GM23338 (cell line): ENCODE results near the gene MEGF11. TPM values are rescaled to one million over a fixed set of nuclear protein-coding genes. Genes with fewer than 3 reads are reported as not detected.

Source experiments
- ATAC-seq: fragments of 200-7000 bp; cut with Tn5 transposase; 3 replicates; pipeline ENCODE4 v1.9.1; 2020
- DNase-seq: peaks from one replicate; pipeline ENCODE4 v3.0.0-alpha.2; 2015; ENCODE audit warnings: low spot score
- H2AFZ ChIP-seq: fragments of 200-600 bp; sonication (generic); 2 replicates; pipeline ENCODE4 v1.8.0; 2016; ENCODE audit warnings: antibody characterized with exemption, mild to moderate bottlenecking, moderate library complexity
- H3F3A ChIP-seq: fragments of 200-600 bp; sonication (generic); replicated peaks from 2 replicates; pipeline ENCODE4 v1.8.0; 2017; ENCODE audit warnings: antibody characterized with exemption, mixed run types, low read depth
- H3K27ac ChIP-seq: fragments of 200-600 bp; sonication (generic); 2 replicates; pipeline ENCODE4 v1.6.1; 2016; ENCODE audit warnings: low read depth
- H3K27me3 ChIP-seq: fragments of 200-600 bp; sonication (generic); 2 replicates; pipeline ENCODE4 v1.8.0; 2016; ENCODE audit warnings: mild to moderate bottlenecking, mixed run types, moderate library complexity; ENCODE audit not compliant: insufficient read depth
- H3K36me3 ChIP-seq: fragments of 200-600 bp; sonication (generic); 2 replicates; pipeline ENCODE4 v1.8.0; 2016; ENCODE audit warnings: mild to moderate bottlenecking; ENCODE audit not compliant: insufficient read depth
- H3K4me1 ChIP-seq: fragments of 200-600 bp; sonication (generic); 2 replicates; pipeline ENCODE4 v1.8.0; 2016; ENCODE audit warnings: mild to moderate bottlenecking, moderate library complexity; ENCODE audit not compliant: insufficient read depth
- H3K4me2 ChIP-seq: fragments of 200-600 bp; sonication (generic); 2 replicates; pipeline ENCODE4 v1.7.1; 2017; ENCODE audit warnings: mixed run types
- H3K4me3 ChIP-seq: fragments of 200-600 bp; sonication (generic); 2 replicates; pipeline ENCODE4 v1.6.1; 2016; ENCODE audit warnings: mixed run types
- H3K79me2 ChIP-seq: fragments of 200-600 bp; sonication (generic); replicated peaks from 2 replicates; pipeline ENCODE4 v1.8.0; 2017; ENCODE audit warnings: mild to moderate bottlenecking; ENCODE audit not compliant: insufficient read depth
- H3K9me2 ChIP-seq: fragments of 200-600 bp; sonication (generic); 2 replicates; pipeline ENCODE4 v1.8.0; 2017; ENCODE audit not compliant: insufficient read depth
- H4K20me1 ChIP-seq: fragments of 200-600 bp; sonication (generic); replicated peaks from 2 replicates; pipeline ENCODE4 v1.8.0; 2017; ENCODE audit warnings: mild to moderate bottlenecking; ENCODE audit not compliant: insufficient read depth
- H3K27ac Mint-ChIP-seq: 2 replicates; pipeline ENCODE4 v1.8.0; 2020; ENCODE audit warnings: inconsistent platforms, mild to moderate bottlenecking, moderate library complexity, mixed read lengths
- H3K27me3 Mint-ChIP-seq: 3 replicates; pipeline ENCODE4 v1.8.0; 2022; ENCODE audit warnings: low read depth, mild to moderate bottlenecking, moderate library complexity, mixed read lengths, inconsistent platforms; ENCODE audit not compliant: insufficient read depth, poor library complexity
- H3K36me3 Mint-ChIP-seq: 3 replicates; pipeline ENCODE4 v1.8.0; 2021; ENCODE audit warnings: low read depth, mild to moderate bottlenecking, inconsistent platforms, moderate library complexity, mixed read lengths
- H3K4me1 Mint-ChIP-seq: 3 replicates; pipeline ENCODE4 v1.8.0; 2020; ENCODE audit warnings: mild to moderate bottlenecking, inconsistent platforms, mixed read lengths
- H3K4me3 Mint-ChIP-seq: 3 replicates; pipeline ENCODE4 v1.8.0; 2021; ENCODE audit warnings: moderate library complexity, mild to moderate bottlenecking, inconsistent platforms, mixed read lengths
- H3K9me3 Mint-ChIP-seq: 3 replicates; pipeline ENCODE4 v1.8.0; 2020; ENCODE audit warnings: moderate library complexity, mild to moderate bottlenecking, inconsistent platforms, mixed read lengths
- CREB1 ChIP-seq: fragments of 250-450 bp; sonication (Bioruptor Pico); IDR thresholded peaks from 2 replicates; pipeline ENCODE4 v1.5.0; 2020; ENCODE audit warnings: low read depth, mild to moderate bottlenecking, moderate library complexity
- ETS1 ChIP-seq: IDR thresholded peaks from 2 replicates; pipeline ENCODE4 v1.6.1; 2016; ENCODE audit warnings: antibody characterized with exemption
- EZH2 ChIP-seq: fragments of 200-600 bp; sonication (generic); IDR thresholded peaks from one replicate; pipeline ENCODE4 v1.8.0; 2017; ENCODE audit warnings: antibody characterized with exemption, mild to moderate bottlenecking, low read depth; ENCODE audit not compliant: unreplicated experiment
- EZH2phosphoT487 ChIP-seq: fragments of 200-600 bp; sonication (generic); IDR thresholded peaks from one replicate; pipeline ENCODE4 v1.8.1; 2018; ENCODE audit warnings: antibody characterized with exemption; ENCODE audit not compliant: unreplicated experiment
- JUNB ChIP-seq: IDR thresholded peaks from one replicate; pipeline ENCODE4 v1.6.1; 2016; ENCODE audit warnings: antibody characterized with exemption; ENCODE audit not compliant: unreplicated experiment
- NANOG ChIP-seq: IDR thresholded peaks from 2 replicates; pipeline ENCODE4 v1.6.1; 2016; ENCODE audit warnings: antibody characterized with exemption, borderline replicate concordance
- POLR2AphosphoS5 ChIP-seq: IDR thresholded peaks from 2 replicates; pipeline ENCODE4 v1.6.1; 2016; ENCODE audit warnings: antibody characterized with exemption, low read depth
- STAT1 ChIP-seq: IDR thresholded peaks from one replicate; pipeline ENCODE4 v1.6.1; 2016; ENCODE audit warnings: antibody characterized with exemption; ENCODE audit not compliant: unreplicated experiment
- ZNF114 ChIP-seq: fragments of 250-450 bp; sonication (Bioruptor Pico); IDR thresholded peaks from 2 replicates; pipeline ENCODE4 v1.5.0; 2020; ENCODE audit warnings: mild to moderate bottlenecking, moderate library complexity
- ZNF331 ChIP-seq: fragments of 250-450 bp; sonication (Bioruptor Pico); IDR thresholded peaks from 2 replicates; pipeline ENCODE4 v1.5.0; 2020; ENCODE audit warnings: low read depth, mild to moderate bottlenecking, moderate library complexity
- polyA plus RNA-seq: library from polyadenylated mRNA; unstranded; fragments of >200 nt; fragmentation: Nextera tagmentation; extraction: Ambion mirVana; gene quantifications from 2 replicates; pipeline ENCODE4 v1.2.1, GENCODE V29; 2016
- total RNA-seq: library from RNA; depleted of rRNA; stranded (reverse); fragments of >200 nt; shearing (Covaris generic); gene quantifications from 2 replicates; pipeline ENCODE4 v1.2.3, GENCODE V29; 2014
- TF ChIP-seq, protein P1 (sequence below): IDR thresholded peaks from one replicate; pipeline ENCODE4 v1.6.1; 2018; ENCODE audit warnings: antibody characterized with exemption; ENCODE audit not compliant: unreplicated experiment
- TF ChIP-seq, protein P2 (sequence below), 2 experiments: fragments of 200-600 bp in 1 of 2; sonication (generic) in 1 of 2; conservative IDR thresholded peaks; 2 replicates each; pipeline versions ENCODE4 v1.5.1 to v1.6.1; 2016 to 2017; ENCODE audit warnings: antibody characterized with exemption in 2 of 2, low read depth in 2 of 2, mild to moderate bottlenecking in 2 of 2, moderate library complexity in 1 of 2

Gene MEGF11
- total and polyA plus RNA-seq, 2 experiments from 2014 or later: 1.3 to 1.9 TPM

DNA sequence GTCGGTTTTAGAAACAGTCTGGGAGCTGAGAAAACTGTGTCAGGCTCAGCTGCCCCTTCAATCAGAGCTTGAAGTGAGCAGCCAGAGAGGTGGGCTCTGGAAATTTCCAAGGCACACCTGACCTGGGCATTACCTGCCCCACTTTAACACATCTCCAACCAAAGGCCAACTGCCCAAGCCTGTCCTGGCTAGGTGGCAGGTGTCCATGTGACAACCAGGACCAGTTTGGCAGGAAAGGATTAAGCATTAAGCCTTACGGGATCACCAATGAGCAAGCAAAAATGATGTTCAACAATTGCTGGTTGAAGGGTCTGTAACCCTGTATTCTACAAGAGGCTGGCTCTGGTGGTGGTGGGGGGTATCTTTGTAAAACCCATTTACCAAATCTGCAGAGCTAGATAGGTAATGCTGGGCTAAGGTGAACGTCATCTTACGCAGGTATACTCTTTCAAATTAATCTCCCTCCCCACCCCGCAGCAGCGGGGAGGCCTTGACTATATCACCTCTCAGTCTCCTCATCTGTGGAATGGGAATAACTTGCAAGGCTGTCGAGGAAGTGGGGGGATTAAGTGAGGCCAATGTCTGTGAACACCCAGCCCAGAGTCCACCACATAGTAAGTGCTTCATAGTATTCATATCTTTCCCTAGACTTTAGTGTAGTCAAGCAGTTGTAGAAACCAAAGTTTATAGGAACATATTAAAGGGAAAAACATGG, 183.2 kb downstream of the MEGF11 start:
- no peaks in the 10 kb centered on the region for H4K20me1 ChIP-seq
- no peak overlapping the region for H3K27ac ChIP-seq
- Mint-ChIP-seq H3K4me1 (peaks cover 53% of the 10 kb centered on the region), H3K27ac (no peak overlapping the region), H3K4me3 (no peak overlapping the region), H3K9me3 (no peaks in the 10 kb centered on the region), H3K36me3 (no peaks in the 10 kb centered on the region), H3K27me3 (peaks cover 4% of the 10 kb centered on the region)
- no peaks in the 10 kb centered on the region for H3F3A ChIP-seq
- no peak for DNase-seq
- no peaks in the 10 kb centered on the region for H3K79me2 ChIP-seq
- H3K4me3 ChIP-seq: no peak overlapping the region
- H3K9me2 ChIP-seq: no peaks in the 10 kb centered on the region
- 0 out of 2 replicates have a peak overlapping the region, but pooled peaks have one; percentile 47 for H2AFZ ChIP-seq
- no peaks in the 10 kb centered on the region for H3K36me3 ChIP-seq
- H3K27me3 ChIP-seq: no peaks in the 10 kb centered on the region
- H3K4me2 ChIP-seq: no peak overlapping the region
- H3K4me1 ChIP-seq: peaks cover 40% of the 10 kb centered on the region
- TF ChIP-seq EZH2phosphoT487 (no peak), STAT1 (no peak), POLR2AphosphoS5 (no peak), ZNF114 (CRISPR knock-in tag) (no peak), NANOG (no peak), ZNF331 (CRISPR knock-in tag) (no peak), EZH2 (no peak), JUNB (no peak), ETS1 (no peak), CREB1 (CRISPR knock-in tag) (no peak)
- TF ChIP-seq, protein P1, sequence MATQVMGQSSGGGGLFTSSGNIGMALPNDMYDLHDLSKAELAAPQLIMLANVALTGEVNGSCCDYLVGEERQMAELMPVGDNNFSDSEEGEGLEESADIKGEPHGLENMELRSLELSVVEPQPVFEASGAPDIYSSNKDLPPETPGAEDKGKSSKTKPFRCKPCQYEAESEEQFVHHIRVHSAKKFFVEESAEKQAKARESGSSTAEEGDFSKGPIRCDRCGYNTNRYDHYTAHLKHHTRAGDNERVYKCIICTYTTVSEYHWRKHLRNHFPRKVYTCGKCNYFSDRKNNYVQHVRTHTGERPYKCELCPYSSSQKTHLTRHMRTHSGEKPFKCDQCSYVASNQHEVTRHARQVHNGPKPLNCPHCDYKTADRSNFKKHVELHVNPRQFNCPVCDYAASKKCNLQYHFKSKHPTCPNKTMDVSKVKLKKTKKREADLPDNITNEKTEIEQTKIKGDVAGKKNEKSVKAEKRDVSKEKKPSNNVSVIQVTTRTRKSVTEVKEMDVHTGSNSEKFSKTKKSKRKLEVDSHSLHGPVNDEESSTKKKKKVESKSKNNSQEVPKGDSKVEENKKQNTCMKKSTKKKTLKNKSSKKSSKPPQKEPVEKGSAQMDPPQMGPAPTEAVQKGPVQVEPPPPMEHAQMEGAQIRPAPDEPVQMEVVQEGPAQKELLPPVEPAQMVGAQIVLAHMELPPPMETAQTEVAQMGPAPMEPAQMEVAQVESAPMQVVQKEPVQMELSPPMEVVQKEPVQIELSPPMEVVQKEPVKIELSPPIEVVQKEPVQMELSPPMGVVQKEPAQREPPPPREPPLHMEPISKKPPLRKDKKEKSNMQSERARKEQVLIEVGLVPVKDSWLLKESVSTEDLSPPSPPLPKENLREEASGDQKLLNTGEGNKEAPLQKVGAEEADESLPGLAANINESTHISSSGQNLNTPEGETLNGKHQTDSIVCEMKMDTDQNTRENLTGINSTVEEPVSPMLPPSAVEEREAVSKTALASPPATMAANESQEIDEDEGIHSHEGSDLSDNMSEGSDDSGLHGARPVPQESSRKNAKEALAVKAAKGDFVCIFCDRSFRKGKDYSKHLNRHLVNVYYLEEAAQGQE: no peak
- TF ChIP-seq, protein P2, sequence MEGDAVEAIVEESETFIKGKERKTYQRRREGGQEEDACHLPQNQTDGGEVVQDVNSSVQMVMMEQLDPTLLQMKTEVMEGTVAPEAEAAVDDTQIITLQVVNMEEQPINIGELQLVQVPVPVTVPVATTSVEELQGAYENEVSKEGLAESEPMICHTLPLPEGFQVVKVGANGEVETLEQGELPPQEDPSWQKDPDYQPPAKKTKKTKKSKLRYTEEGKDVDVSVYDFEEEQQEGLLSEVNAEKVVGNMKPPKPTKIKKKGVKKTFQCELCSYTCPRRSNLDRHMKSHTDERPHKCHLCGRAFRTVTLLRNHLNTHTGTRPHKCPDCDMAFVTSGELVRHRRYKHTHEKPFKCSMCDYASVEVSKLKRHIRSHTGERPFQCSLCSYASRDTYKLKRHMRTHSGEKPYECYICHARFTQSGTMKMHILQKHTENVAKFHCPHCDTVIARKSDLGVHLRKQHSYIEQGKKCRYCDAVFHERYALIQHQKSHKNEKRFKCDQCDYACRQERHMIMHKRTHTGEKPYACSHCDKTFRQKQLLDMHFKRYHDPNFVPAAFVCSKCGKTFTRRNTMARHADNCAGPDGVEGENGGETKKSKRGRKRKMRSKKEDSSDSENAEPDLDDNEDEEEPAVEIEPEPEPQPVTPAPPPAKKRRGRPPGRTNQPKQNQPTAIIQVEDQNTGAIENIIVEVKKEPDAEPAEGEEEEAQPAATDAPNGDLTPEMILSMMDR (conservative IDR thresholded peaks at IDR 0.05; ENCODE audit: low read depth in 2 of 2): no peak
- ATAC-seq: no peak
